ENCODE results near the gene ERCC5. TPM values are rescaled to one million over a fixed set of nuclear protein-coding genes. Genes with fewer than 3 reads are reported as not detected.

ERCC5 gene
- total and polyA plus RNA-seq, 2 donors (not counting 3 experiments of a cell fraction or from before 2014, with no cell fraction given): 12.5 to 40.1 TPM

GRCh38 chr13:102847272-102848234 lies 1.7 kb downstream of the ERCC5 start:
- no peaks in the 10 kb centered on the region for H3K36me3 ChIP-seq (ENCODE audit: control insufficient read depth in 2 of 2, extremely low read depth in 1 of 2, insufficient read depth in 2 of 2, low read length in 2 of 2)
- BruUV-seq (replicated peaks): no TSS peak
- ChIA-PET POLR2A (no interaction called here), CTCF (interaction anchor here (0.8 to 2.4 kb wide), 15 partner anchors 9 to 292 kb away, joined by 3 to 17 read pairs (median 6); partner anchors contain the start of gene TPP2)
- no peak overlapping the region for H2AFZ ChIP-seq (ENCODE audit: low read depth, low read length)
- H3K9ac ChIP-seq (replicated peaks; ENCODE audit: extremely low read depth, insufficient read depth, low read length): peak overlapping the region; percentile 83
- peak overlapping the region; percentile 78 for H3K27ac ChIP-seq (ENCODE audit: insufficient read depth, low read depth, low read length)
- no peaks in the 10 kb centered on the region for H4K20me1 ChIP-seq (replicated peaks; ENCODE audit: control insufficient read depth, extremely low read depth, insufficient read depth, low read length)
- H3K9me3 ChIP-seq (replicated peaks; ENCODE audit: control insufficient read depth, insufficient read depth, low read length): no peaks in the 10 kb centered on the region
- TF ChIP-seq EZH2 (IDR thresholded peaks at IDR 0.05; ENCODE audit: borderline replicate concordance, low read depth, low read length, severe bottlenecking) (no peak), CTCF (IDR thresholded peaks at IDR 0.05; ENCODE audit: extremely low read depth in 1 of 2, insufficient read depth in 1 of 2, low read depth in 1 of 2, low read length in 2 of 2) (peak; percentile 54 to 60)
- peak; percentile 76 for FAIRE-seq
- H3K4me2 ChIP-seq (ENCODE audit: insufficient read depth, low read length): peak overlapping the region; percentile 92
- intact Hi-C loops (cut with micrococcal nuclease) (loop anchor here (1.0 to 10.0 kb wide), 10 partner anchors 74 to 1393 kb away; partner anchors contain the start of genes ITGBL1 and TEX30), dilution Hi-C loops (cut with MboI; ENCODE audit: extremely low pct_ligation_motif_present, low sequenced_read_pairs) (no loop called here)
- H3K27me3 ChIP-seq (ENCODE audit: control insufficient read depth in 2 of 2, insufficient read depth in 2 of 2, low read length in 2 of 2): no peaks in the 10 kb centered on the region
- H3K9me1 ChIP-seq (replicated peaks; ENCODE audit: control insufficient read depth, extremely low read depth, insufficient read depth, low read length): no peaks in the 10 kb centered on the region
- H3K4me1 ChIP-seq (ENCODE audit: control insufficient read depth, extremely low read depth, insufficient read depth, low read length): peaks cover 10% of the 10 kb centered on the region
- H3K4me3 ChIP-seq (replicated peaks in 1 of 3; ENCODE audit: insufficient read depth in 1 of 3, low read depth in 1 of 3, low read length in 3 of 3): peak overlapping the region; percentile 75 to 97 (median 87)
- H3K79me2 ChIP-seq (ENCODE audit: control insufficient read depth, insufficient read depth, low read length): peaks cover 19% of the 10 kb centered on the region
- DNase-seq (ENCODE audit: low read depth, low spot score): peak; percentile 62

DNA sequence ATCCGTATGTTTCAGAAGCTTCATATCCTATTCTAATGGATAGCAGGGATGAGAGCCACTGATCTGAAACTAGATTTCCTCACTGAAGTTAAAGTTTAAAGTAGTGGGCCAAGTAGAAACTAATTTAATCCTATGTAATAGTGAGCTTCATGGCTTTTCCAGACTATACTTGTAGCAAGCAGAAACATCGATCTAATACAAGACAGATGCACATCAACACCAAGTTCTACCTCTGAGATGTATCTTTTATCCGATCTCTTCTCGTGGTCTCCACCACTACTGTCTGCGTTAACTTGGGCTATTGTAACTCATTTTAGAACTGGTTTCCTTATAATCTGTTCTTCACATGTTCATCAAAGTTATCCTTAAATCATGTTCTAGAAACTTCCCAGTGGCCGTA lies 3.1 kb downstream of the ERCC5 start:
- ChIA-PET POLR2A (no interaction called here), CTCF (interaction anchor here (1.0 to 2.0 kb wide), 2 partner anchors 255 to 270 kb away, joined by 3 to 8 read pairs; no protein-coding TSS in a partner anchor)
- BruUV-seq (replicated peaks): no TSS peak
- intact Hi-C loops (cut with micrococcal nuclease) (loop anchor here (5.0 to 10.0 kb wide), 5 partner anchors 197 to 1394 kb away; partner anchors contain the start of gene ITGBL1), dilution Hi-C loops (cut with MboI; ENCODE audit: extremely low pct_ligation_motif_present, low sequenced_read_pairs) (no loop called here)
- Histone ChIP-seq H3K9me1 (replicated peaks; ENCODE audit: control insufficient read depth, extremely low read depth, insufficient read depth, low read length) (no peaks in the 10 kb centered on the region), H3K36me3 (ENCODE audit: control insufficient read depth in 2 of 2, extremely low read depth in 1 of 2, insufficient read depth in 2 of 2, low read length in 2 of 2) (peaks cover 0 to under 1% of the 10 kb centered on the region in 2 experiments), H3K4me2 (ENCODE audit: insufficient read depth, low read length) (no peak overlapping the region), H3K27ac (ENCODE audit: insufficient read depth, low read depth, low read length) (no peak overlapping the region), H3K4me1 (ENCODE audit: control insufficient read depth, extremely low read depth, insufficient read depth, low read length) (peaks cover 13% of the 10 kb centered on the region), H4K20me1 (replicated peaks; ENCODE audit: control insufficient read depth, extremely low read depth, insufficient read depth, low read length) (no peaks in the 10 kb centered on the region), H2AFZ (ENCODE audit: low read depth, low read length) (no peak overlapping the region), H3K9ac (replicated peaks; ENCODE audit: extremely low read depth, insufficient read depth, low read length) (no peak overlapping the region), H3K9me3 (replicated peaks; ENCODE audit: control insufficient read depth, insufficient read depth, low read length) (no peaks in the 10 kb centered on the region), H3K27me3 (ENCODE audit: control insufficient read depth in 2 of 2, insufficient read depth in 2 of 2, low read length in 2 of 2) (no peaks in the 10 kb centered on the region), H3K79me2 (ENCODE audit: control insufficient read depth, insufficient read depth, low read length) (peaks cover 19% of the 10 kb centered on the region), H3K4me3 (replicated peaks in 1 of 3; ENCODE audit: insufficient read depth in 1 of 3, low read depth in 1 of 3, low read length in 3 of 3) (no peak overlapping the region)
- TF ChIP-seq MYC (IDR thresholded peaks at IDR 0.05; ENCODE audit: low read depth, low read length) (no peak), CTCF (IDR thresholded peaks at IDR 0.05; ENCODE audit: extremely low read depth in 1 of 2, insufficient read depth in 1 of 2, low read depth in 1 of 2, low read length in 2 of 2) (no peak), POLR2AphosphoS5 (IDR thresholded peaks at IDR 0.05; ENCODE audit: insufficient read depth, low read depth, low read length) (no peak), EZH2 (IDR thresholded peaks at IDR 0.05; ENCODE audit: borderline replicate concordance, low read depth, low read length, severe bottlenecking) (no peak), GATA2 (IDR thresholded peaks at IDR 0.05; ENCODE audit: insufficient read depth, insufficient read length, low read depth, low read length) (no peak), JUN (IDR thresholded peaks at IDR 0.05; ENCODE audit: borderline replicate concordance, insufficient read depth, insufficient read length, low read depth) (no peak), FOS (IDR thresholded peaks at IDR 0.05; ENCODE audit: borderline replicate concordance, insufficient read depth, low read length) (no peak), POLR2A (IDR thresholded peaks at IDR 0.05; ENCODE audit: low read depth, low read length) (no peak)
- TF ChIP-seq, protein P1, sequence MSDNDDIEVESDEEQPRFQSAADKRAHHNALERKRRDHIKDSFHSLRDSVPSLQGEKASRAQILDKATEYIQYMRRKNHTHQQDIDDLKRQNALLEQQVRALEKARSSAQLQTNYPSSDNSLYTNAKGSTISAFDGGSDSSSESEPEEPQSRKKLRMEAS (IDR thresholded peaks at IDR 0.05; ENCODE audit: insufficient read depth, insufficient read length): no peak
- FAIRE-seq: no peak
- no peak for DNase-seq (ENCODE audit: low read depth, low spot score)
